Measurements from ENCODE around the gene MRPL17. TPM values are rescaled to one million over a fixed set of nuclear protein-coding genes. Genes with fewer than 3 reads are reported as not detected.

MRPL17 gene
- total and polyA plus RNA-seq, 2 of the 13 experiments (the other 11 are each of a cell fraction or from before 2014, with no cell fraction given), result 59.4 to 90.0 TPM

DNA sequence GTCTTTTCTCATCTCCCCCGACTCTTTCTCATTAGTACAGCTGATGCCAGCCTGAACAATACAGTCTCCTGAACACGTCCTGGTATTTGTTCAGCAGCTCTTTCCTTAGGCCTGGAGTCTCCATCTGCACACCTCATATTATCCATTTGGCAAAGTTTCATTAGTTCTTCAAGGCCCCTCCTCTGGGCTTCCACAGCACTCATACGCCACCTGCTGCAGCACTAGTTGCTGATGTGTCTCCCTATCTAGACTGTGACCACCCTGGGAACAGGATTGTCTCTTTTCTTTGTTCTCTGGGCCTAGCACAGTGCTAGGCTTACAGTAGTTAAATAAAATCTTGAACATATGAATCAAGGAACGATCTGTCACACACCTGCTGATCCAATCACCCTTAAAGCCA lies 44.7 kb downstream of the MRPL17 start:
- in situ Hi-C loops (cut with HindIII; ENCODE audit: extremely low pct_ligation_motif_present, low pct_unique_long_range_greater_than_20kb) (no loop called here), intact Hi-C loops (cut with micrococcal nuclease; ENCODE audit: unreplicated experiment) (loop anchor here (1.0 kb wide), 1 partner anchor 107 kb away; no protein-coding TSS in a partner anchor)
- Histone ChIP-seq H3K79me2 (ENCODE audit: insufficient read depth, low read length) (no peaks in the 10 kb centered on the region), H2AFZ (ENCODE audit: low read length) (no peak overlapping the region), H3K4me1 (ENCODE audit: insufficient read depth, low read length) (peaks cover 55% of the 10 kb centered on the region), H3K4me3 (replicated peaks in 1 of 3; ENCODE audit: insufficient read depth in 1 of 3, low read depth in 2 of 3, low read length in 3 of 3) (no peak overlapping the region), H3K9ac (ENCODE audit: insufficient read depth, low read depth, low read length) (no peak overlapping the region), H3K9me3 (ENCODE audit: low read length) (no peaks in the 10 kb centered on the region), H3K27ac (ENCODE audit: extremely low read length, insufficient read depth, low read length) (no peak overlapping the region), H4K20me1 (ENCODE audit: insufficient read depth, low read length) (no peaks in the 10 kb centered on the region), H3K4me2 (ENCODE audit: low read depth, low read length) (no peak overlapping the region), H3K36me3 (replicated peaks in 1 of 2; ENCODE audit: control insufficient read depth in 1 of 2, insufficient read depth in 2 of 2, low read length in 2 of 2) (no peaks in the 10 kb centered on the region), H3K27me3 (ENCODE audit: control insufficient read depth in 1 of 2, insufficient read depth in 2 of 2, low read length in 2 of 2) (peaks cover 3 to 50% of the 10 kb centered on the region in 2 experiments; a peak in 3 of 5 replicates)
- DNase-seq (ENCODE audit: low spot score), result no peak
- CTCF ChIA-PET (ENCODE audit: low intra/inter-chr PET ratio, low total read pairs), result no interaction called here
- POLR2A ChIA-PET, result interaction anchor here (0.9 kb wide), 1 partner anchor 20 kb away, joined by 4 read pairs; the partner anchor contains the start of gene TPP1
- 5% methylated on average over 4 of the region's 4 CpGs for WGBS (ENCODE audit: low lambda C conversion rate)
- ATAC-seq, result peak; percentile 26; the same call in 1 of the 3 replicates
- TF ChIP-seq, protein P1, sequence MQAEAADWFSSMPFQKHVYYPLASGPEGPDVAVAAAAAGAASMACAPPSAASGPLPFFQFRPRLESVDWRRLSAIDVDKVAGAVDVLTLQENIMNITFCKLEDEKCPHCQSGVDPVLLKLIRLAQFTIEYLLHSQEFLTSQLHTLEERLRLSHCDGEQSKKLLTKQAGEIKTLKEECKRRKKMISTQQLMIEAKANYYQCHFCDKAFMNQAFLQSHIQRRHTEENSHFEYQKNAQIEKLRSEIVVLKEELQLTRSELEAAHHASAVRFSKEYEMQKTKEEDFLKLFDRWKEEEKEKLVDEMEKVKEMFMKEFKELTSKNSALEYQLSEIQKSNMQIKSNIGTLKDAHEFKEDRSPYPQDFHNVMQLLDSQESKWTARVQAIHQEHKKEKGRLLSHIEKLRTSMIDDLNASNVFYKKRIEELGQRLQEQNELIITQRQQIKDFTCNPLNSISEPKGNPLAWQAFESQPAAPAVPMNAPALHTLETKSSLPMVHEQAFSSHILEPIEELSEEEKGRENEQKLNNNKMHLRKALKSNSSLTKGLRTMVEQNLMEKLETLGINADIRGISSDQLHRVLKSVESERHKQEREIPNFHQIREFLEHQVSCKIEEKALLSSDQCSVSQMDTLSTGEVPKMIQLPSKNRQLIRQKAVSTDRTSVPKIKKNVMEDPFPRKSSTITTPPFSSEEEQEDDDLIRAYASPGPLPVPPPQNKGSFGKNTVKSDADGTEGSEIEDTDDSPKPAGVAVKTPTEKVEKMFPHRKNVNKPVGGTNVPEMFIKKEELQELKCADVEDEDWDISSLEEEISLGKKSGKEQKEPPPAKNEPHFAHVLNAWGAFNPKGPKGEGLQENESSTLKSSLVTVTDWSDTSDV (CRISPR knock-in tag; IDR thresholded peaks at IDR 0.05), result no peak
- TF ChIP-seq MYC (CRISPR knock-in tag; IDR thresholded peaks at IDR 0.05; ENCODE audit: borderline replicate concordance) (no peak), SMC3 (IDR thresholded peaks at IDR 0.05; ENCODE audit: low read length) (peak; percentile 12; the same call in 1 of the 2 replicates), STAG1 (CRISPR knock-in tag; IDR thresholded peaks at IDR 0.05) (peak; percentile 66), ZNF644 (CRISPR knock-in tag; IDR thresholded peaks at IDR 0.05; ENCODE audit: low read depth) (no peak), ZNF749 (CRISPR knock-in tag; IDR thresholded peaks at IDR 0.05; ENCODE audit: borderline replicate concordance) (no peak)
- TF ChIP-seq, protein P2, sequence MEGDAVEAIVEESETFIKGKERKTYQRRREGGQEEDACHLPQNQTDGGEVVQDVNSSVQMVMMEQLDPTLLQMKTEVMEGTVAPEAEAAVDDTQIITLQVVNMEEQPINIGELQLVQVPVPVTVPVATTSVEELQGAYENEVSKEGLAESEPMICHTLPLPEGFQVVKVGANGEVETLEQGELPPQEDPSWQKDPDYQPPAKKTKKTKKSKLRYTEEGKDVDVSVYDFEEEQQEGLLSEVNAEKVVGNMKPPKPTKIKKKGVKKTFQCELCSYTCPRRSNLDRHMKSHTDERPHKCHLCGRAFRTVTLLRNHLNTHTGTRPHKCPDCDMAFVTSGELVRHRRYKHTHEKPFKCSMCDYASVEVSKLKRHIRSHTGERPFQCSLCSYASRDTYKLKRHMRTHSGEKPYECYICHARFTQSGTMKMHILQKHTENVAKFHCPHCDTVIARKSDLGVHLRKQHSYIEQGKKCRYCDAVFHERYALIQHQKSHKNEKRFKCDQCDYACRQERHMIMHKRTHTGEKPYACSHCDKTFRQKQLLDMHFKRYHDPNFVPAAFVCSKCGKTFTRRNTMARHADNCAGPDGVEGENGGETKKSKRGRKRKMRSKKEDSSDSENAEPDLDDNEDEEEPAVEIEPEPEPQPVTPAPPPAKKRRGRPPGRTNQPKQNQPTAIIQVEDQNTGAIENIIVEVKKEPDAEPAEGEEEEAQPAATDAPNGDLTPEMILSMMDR (CRISPR knock-in tag; IDR thresholded peaks at IDR 0.05), result peak; percentile 47
- BruUV-seq (replicated peaks), result no TSS peak
- FAIRE-seq, result no peak

Data from HepG2 (cell line).